ENCODE results near the gene WBP1.
"Not testable (repeated sequence)": the region's sequence is repeated elsewhere in the genome, so short reads cannot be mapped to it uniquely, and the experiment has no call there.

GRCh38 chr2:74442483-74443297 lies 15.5 kb upstream of the WBP1 start:
- not testable (repeated sequence) for TF ChIP-seq POLR2A (IDR thresholded peaks at IDR 0.05; ENCODE audit: low read depth, low read length); POLR2AphosphoS5 (IDR thresholded peaks at IDR 0.05; ENCODE audit: low read depth, low read length); TAF1 (IDR thresholded peaks at IDR 0.05; ENCODE audit: borderline replicate concordance, low read depth, low read length)

Measured in GM12892 (cell line).